GM19099 (cell line): Measurements from ENCODE around the gene WASHC4.

Experiments
- POLR2A ChIP-seq: IDR thresholded peaks from 3 replicates; pipeline ENCODE4 v1.6.1; 2011; ENCODE audit warnings: low read depth; ENCODE audit not compliant: insufficient read length; ENCODE audit errors: extremely low read depth

Gene WASHC4, protein sequence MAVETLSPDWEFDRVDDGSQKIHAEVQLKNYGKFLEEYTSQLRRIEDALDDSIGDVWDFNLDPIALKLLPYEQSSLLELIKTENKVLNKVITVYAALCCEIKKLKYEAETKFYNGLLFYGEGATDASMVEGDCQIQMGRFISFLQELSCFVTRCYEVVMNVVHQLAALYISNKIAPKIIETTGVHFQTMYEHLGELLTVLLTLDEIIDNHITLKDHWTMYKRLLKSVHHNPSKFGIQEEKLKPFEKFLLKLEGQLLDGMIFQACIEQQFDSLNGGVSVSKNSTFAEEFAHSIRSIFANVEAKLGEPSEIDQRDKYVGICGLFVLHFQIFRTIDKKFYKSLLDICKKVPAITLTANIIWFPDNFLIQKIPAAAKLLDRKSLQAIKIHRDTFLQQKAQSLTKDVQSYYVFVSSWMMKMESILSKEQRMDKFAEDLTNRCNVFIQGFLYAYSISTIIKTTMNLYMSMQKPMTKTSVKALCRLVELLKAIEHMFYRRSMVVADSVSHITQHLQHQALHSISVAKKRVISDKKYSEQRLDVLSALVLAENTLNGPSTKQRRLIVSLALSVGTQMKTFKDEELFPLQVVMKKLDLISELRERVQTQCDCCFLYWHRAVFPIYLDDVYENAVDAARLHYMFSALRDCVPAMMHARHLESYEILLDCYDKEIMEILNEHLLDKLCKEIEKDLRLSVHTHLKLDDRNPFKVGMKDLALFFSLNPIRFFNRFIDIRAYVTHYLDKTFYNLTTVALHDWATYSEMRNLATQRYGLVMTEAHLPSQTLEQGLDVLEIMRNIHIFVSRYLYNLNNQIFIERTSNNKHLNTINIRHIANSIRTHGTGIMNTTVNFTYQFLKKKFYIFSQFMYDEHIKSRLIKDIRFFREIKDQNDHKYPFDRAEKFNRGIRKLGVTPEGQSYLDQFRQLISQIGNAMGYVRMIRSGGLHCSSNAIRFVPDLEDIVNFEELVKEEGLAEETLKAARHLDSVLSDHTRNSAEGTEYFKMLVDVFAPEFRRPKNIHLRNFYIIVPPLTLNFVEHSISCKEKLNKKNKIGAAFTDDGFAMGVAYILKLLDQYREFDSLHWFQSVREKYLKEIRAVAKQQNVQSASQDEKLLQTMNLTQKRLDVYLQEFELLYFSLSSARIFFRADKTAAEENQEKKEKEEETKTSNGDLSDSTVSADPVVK

DNA sequence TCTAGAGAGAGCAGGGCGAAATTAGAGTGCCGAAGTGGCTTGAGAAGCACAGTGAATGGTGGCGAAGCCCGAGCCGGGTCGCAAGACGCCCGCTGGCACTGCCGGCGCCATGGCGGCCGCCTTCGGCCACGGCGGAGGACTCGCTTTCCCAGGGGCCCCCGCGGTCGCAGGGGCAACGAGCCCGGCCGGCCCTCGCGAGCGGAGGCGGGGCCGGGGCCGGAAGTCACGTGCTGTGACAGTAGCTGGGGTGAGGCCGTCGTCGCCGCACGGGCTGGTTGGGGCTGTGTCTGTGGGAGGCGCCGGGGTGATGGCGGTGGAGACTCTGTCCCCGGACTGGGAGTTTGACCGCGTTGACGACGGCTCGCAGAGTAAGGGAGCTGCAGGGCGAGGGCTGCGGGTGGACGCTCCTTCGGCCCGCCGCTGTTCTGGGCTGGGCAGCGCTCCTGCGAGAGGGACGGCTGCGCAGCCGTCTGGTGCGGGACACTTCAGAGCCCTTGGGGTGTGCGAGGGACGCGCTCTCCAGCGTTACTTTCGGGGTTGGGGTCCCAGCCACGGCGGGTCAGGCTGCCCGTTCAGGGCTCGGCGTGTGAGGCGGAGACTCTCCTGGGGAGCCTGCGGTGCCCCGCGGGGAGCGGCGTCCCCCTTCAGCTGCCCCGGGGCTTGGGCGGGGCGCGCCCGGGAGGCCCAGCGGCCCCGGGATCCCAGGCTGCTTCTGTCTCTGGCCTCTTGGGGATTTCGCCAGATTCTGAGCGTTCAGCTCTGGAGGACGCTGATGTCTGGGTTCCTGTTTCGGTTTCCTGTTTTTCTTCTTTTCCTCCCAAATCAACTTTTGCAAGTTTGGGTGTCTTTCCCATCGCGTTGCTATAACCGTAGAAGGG lies at the start of gene WASHC4:
TSS of gene WASHC4 (plus strand) at position 238 of the 878 bp plus-strand sequence. CDS start at position 308, 70 bp downstream.
- peak; percentile 99 for TF ChIP-seq POLR2A

DNA sequence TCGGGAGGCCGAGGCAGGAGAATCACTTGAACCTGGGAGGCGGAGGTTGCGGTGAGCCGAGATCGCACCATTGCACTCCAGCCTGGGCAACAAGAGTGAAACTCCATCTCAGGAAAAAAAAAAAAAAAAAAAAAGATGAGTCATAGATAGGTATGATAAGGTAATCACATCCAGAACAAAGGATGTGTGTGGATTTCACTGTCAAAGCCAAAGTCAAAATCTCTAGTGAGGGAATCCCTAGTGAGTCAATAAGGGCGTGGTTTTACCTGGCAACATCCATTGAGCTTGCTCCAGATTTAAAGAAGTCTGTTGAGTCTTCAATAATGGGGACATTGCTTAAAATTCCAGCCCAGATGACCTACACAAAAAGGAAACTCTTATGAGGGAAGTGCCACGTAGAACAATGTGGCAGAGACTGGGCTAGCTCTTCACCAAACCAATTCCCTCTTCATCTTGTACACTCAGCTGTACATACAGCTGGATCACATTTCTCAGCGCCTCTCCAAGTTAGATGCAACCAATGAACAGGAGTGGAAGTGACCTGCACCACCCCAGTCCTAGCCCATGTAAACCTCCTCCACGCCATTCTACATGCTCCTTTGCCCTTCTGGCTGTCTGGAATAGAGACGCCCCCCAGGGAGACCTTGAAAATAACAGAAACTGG lies 46.7 kb upstream of the WASHC4 start:
- TF ChIP-seq POLR2A, result no peak

DNA sequence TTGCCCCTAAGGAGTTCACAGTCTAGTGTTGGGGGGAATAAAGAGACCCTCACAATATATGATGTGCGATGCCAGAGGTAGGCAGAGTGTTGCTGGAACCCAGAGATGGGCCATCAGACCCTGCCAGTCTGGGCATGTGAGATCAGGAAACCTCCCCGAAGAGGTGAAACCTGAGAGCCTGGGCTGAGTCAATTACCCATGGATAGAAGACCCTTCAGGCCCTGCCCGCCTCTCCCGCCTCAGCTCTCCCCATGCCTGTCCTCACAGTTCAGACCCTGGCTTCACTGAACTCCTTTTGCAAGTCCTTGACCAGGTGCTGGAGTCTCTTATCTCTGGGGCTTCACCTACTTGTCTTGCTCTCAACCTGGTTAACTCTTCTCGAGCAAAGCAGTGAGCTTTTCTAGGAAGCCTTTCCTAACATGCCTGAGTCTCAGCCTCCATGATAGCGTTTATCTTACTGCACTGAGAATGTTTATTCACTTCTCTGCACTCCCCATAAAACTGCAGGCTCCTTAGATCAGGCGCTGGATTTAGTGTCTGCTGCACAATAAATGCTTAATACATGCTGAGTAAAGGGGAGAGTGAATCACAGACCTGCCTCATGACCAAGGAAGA lies 42.9 kb upstream of the WASHC4 start:
- TF ChIP-seq POLR2A, result no peak

DNA sequence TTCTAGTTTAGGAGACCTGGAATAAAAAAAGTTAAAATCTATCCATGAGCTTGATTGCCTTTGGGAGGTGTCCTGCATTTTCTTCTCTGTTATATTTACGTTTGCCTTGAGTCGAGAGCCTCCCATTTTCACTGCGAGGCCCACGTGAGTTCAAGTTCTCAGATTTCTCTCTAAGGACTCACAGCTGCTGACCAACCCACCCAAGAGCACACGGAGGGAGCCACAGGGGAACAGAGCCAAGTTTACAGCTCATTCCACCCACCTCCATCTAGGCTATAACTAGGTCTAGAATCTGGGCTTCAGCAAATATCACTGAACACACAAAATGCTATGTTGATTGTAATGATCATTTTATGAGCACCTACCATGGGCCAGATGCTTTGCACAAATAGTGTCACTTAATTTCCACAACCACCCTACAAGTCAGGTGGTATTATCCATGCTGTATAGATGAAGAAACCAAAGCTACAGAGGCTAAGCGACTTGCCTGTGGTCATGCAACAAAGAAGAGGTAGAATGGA lies 40.0 kb upstream of the WASHC4 start:
- no peak for TF ChIP-seq POLR2A

DNA sequence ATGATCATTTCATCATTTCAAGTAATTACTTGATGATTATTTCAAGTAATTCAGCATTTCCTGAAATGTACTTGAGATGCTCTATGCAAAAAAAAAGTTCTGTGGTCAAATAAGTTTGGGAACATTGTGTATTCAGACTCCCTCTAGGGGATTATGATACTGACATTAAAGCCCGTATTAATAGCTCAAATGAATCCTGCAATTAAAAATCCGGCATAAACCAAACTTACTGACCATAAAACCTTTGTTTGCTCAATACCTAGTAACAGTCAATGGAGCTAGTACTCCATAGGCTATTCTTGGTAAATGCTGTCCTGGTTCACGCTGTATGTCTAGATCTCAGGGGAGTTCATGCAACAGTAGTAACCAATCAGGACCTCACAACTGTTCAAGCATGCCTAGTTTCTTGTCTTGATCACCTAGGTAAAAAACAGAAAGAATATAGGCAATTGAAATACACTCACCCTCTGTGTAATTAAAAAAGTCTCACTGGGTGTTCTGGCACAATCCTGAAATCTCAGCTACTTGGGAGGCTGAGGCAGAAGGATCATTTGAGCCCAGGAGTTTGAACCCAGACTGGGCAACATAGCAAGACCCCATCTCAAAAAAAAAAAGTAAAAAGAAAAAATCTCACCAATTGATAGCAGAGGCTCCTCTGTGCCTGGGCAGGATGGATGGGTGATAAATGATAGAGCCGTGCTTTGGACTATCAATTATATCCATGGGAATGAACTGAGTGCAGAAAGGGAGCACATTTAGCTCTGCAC lies 37.4 kb upstream of the WASHC4 start:
- TF ChIP-seq POLR2A, result no peak

DNA sequence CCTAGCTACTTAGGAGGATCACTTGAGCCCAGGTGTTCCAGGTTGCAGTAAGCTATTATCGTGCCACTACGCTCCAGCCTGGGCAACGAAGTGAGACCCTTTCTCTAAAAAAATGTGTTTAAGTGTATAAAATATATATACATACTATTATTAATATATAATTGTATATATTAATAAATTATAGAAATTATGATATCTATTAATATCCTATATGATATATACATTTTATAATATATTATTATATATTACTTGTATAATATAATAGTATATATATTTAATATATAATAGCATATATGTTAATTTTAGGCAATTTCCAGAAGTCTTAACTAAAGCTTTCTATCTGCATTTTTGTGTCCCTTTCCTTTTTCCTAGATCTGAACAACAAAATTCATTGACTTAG lies 35.5 kb upstream of the WASHC4 start:
- TF ChIP-seq POLR2A, result no peak

DNA sequence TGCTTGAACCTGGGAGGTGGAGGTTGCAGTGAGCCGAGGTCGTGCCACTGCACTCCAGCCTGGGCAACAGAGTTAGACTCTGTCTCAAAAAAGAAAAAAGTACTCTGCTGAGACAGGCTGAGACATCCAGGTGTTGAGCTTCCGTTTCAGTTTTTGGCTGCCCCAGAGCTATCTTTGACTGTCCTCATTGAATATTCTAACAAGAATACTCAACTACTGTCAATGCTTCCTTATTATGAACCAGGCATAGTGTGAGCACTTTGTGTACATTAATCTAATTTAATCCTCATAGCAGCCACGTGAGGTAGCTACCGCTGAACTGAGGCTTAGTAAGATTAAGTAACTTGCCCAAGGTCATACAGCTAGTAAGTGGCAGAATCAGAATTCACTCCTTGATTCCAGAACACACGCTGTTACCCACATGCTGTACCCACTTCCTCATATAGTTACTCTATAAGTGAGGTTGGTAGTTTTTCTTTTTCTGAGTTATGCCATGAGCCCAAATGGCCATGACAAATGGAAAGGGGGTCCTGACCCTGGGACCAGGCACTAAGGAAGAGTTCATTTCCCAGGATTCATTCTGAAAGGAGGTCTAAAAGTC lies 34.5 kb upstream of the WASHC4 start:
- TF ChIP-seq POLR2A, result no peak

DNA sequence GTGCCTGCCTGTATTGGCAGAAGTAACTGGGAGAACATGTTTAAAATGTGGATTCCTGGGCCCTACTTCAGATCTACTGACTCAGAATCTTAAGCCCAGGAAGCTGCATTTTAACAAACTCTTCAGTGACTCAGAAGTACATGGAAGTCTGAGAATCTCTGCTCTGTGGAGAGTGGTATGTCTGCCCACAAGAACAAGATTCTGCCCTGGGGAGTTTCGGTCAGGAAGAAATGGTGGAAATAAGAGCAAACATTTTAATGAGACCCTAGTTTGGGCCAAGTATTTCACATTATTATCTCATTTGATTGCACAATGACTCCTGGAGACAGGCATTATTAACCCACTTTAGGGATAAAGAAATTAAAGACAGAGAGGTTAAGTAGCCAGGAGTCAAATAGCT lies 31.4 kb upstream of the WASHC4 start:
- TF ChIP-seq POLR2A, result no peak

DNA sequence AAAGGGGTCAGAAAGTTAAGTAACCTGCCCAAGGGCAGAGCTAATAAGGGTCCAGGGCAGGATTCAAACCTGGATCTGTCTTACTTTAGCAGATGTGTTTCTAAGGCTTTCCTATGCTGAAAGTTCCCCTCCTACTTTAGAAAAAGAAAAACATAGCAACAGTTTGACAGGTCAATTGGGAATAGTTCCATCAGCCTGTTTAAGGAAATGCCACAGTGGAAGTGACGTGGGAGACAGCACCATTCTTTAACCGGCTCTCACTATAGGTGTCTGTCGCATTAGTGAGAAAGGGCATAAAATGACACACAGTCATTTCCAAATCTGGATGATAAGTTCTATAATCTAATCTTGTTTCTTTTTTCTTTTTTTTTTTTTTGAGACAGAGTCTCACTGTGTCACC lies 30.6 kb upstream of the WASHC4 start:
- TF ChIP-seq POLR2A, result no peak

DNA sequence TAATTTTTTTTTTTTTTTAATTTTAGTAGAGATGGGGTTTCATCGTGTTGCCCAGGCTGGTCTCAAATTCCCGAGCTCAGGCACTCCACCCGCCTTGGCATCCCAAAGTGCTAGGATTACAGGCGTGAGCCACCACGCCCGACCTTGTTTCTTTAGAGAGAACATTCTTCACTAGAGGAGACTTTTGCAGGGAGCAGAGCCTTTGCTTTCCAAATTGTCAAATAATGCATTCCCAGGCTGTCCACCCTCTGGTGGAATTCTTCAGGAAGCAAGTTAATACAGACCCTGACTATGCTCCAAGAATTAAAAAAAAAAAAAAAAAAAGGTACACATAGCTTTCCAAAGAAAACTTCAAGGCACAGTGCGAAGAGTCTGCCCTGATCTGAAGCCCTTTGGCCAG lies 30.1 kb upstream of the WASHC4 start:
- TF ChIP-seq POLR2A, result no peak

DNA sequence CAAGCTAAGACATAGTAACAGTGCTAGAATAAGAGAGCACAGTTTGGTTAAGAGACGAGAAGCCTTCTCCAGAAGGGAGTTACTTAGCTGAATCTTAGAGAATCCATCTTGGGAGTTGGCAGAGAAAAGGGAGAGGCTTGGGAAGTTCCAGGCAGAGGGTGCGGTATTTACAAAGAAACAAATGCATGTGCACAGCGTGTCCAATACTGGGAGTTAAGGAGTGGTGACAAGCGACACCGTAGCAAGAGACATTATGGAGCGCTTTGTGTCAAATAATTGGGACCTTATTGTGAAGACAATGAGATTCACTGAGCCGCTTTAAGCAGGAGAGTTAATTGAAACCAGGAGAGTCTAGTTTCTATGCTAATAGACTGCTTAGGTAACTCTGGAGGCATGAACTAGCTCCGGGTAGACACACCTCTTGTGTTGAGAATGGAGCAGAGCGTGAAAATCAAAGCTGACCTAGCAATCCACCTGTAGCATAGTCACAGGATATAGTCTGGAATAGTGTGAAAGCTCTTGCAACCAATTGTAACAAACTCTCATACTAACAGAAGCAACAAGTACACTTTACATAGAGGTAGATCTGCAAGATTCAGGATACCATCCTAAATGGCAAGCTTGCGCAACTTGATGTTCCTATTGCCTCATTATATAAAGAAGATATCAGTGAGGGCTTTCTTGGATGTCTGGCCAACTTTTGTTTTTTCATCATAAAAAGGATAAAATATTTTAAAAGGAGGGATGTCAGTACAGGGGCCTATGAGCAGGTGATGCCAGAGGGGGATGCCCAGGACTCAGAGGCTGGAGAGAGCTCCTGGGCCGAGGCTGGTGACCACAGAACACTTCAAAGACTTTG lies 28.6 kb upstream of the WASHC4 start:
- TF ChIP-seq POLR2A, result no peak
